ENCODE measurements around the gene ADAD2. TPM values are rescaled to one million over a fixed set of nuclear protein-coding genes. Genes with fewer than 3 reads are reported as not detected.

Gene ADAD2
- total and polyA plus RNA-seq, 9 of the 15 experiments (the other 6 are each of a cell fraction or from before 2014, with no cell fraction given) = 0.07 TPM; not detected in 8

DNA sequence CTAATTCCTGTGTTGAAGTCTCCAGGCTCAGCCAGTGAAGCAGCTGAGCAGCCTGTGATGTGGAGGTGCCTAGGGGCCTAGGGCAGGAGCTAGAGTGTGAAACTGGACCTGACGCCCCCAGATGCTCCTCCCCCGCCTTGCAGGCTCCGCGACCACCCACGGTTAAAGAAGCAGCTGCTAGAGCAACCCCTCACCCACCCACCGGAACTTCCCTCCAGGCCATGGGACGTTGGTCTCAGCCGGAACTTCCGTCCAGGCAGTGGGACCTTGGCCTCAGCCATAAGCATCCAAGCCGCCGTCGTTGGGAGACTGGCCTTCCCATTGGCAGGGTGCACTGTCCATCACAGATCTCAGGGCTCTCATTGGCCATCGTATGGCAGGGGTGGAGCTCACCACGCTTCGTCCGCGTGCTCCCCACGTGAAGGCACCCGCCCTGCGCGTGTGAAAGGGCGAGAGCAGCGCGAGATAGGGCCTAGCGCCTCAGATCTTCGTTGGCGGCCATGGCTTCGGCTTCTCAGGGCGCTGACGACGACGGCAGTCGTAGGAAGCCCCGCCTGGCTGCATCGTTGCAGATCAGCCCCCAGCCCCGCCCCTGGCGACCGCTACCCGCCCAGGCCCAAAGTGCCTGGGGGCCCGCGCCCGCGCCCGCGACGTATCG, at the start of gene ADAD2 (continued):
- no peak for TF ChIP-seq ZBTB8A (IDR thresholded peaks at IDR 0.05; ENCODE audit: partially characterized antibody)
- no peak for TF ChIP-seq ZBTB17 (CRISPR knock-in tag; IDR thresholded peaks at IDR 0.05)
- TF ChIP-seq ZNF384 (IDR thresholded peaks at IDR 0.05; ENCODE audit: low read depth, low read length) = no peak
- no peak for TF ChIP-seq ZNF551 (CRISPR knock-in tag; IDR thresholded peaks at IDR 0.05)
- TF ChIP-seq ELF2 (CRISPR knock-in tag; IDR thresholded peaks at IDR 0.05) = no peak
- TF ChIP-seq ZFP30 (CRISPR knock-in tag; IDR thresholded peaks at IDR 0.05; ENCODE audit: borderline replicate concordance) = no peak
- TF ChIP-seq, protein P1, sequence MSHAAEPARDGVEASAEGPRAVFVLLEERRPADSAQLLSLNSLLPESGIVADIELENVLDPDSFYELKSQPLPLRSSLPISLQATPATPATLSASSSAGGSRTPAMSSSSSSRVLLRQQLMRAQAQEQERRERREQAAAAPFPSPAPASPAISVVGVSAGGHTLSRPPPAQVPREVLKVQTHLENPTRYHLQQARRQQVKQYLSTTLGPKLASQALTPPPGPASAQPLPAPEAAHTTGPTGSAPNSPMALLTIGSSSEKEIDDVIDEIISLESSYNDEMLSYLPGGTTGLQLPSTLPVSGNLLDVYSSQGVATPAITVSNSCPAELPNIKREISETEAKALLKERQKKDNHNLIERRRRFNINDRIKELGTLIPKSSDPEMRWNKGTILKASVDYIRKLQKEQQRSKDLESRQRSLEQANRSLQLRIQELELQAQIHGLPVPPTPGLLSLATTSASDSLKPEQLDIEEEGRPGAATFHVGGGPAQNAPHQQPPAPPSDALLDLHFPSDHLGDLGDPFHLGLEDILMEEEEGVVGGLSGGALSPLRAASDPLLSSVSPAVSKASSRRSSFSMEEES (CRISPR knock-in tag; IDR thresholded peaks at IDR 0.05) = no peak
- peak; percentile 75 for TF ChIP-seq L3MBTL2 (IDR thresholded peaks at IDR 0.05)
- TF ChIP-seq ZC3H11A (IDR thresholded peaks at IDR 0.05; ENCODE audit: low read depth, low read length) = no peak
- no peak for TF ChIP-seq NCOA4 (IDR thresholded peaks at IDR 0.05; ENCODE audit: partially characterized antibody)
- TF ChIP-seq NFYB (IDR thresholded peaks at IDR 0.05; ENCODE audit: extremely low read depth, insufficient read length) = peak; percentile 92
- peak; percentile 76 for TF ChIP-seq CHD2 (IDR thresholded peaks at IDR 0.05; ENCODE audit: low read depth, low read length)
- no peak for TF ChIP-seq ZNF586 (CRISPR knock-in tag; conservative IDR thresholded peaks at IDR 0.05)
- TF ChIP-seq, protein P2, sequence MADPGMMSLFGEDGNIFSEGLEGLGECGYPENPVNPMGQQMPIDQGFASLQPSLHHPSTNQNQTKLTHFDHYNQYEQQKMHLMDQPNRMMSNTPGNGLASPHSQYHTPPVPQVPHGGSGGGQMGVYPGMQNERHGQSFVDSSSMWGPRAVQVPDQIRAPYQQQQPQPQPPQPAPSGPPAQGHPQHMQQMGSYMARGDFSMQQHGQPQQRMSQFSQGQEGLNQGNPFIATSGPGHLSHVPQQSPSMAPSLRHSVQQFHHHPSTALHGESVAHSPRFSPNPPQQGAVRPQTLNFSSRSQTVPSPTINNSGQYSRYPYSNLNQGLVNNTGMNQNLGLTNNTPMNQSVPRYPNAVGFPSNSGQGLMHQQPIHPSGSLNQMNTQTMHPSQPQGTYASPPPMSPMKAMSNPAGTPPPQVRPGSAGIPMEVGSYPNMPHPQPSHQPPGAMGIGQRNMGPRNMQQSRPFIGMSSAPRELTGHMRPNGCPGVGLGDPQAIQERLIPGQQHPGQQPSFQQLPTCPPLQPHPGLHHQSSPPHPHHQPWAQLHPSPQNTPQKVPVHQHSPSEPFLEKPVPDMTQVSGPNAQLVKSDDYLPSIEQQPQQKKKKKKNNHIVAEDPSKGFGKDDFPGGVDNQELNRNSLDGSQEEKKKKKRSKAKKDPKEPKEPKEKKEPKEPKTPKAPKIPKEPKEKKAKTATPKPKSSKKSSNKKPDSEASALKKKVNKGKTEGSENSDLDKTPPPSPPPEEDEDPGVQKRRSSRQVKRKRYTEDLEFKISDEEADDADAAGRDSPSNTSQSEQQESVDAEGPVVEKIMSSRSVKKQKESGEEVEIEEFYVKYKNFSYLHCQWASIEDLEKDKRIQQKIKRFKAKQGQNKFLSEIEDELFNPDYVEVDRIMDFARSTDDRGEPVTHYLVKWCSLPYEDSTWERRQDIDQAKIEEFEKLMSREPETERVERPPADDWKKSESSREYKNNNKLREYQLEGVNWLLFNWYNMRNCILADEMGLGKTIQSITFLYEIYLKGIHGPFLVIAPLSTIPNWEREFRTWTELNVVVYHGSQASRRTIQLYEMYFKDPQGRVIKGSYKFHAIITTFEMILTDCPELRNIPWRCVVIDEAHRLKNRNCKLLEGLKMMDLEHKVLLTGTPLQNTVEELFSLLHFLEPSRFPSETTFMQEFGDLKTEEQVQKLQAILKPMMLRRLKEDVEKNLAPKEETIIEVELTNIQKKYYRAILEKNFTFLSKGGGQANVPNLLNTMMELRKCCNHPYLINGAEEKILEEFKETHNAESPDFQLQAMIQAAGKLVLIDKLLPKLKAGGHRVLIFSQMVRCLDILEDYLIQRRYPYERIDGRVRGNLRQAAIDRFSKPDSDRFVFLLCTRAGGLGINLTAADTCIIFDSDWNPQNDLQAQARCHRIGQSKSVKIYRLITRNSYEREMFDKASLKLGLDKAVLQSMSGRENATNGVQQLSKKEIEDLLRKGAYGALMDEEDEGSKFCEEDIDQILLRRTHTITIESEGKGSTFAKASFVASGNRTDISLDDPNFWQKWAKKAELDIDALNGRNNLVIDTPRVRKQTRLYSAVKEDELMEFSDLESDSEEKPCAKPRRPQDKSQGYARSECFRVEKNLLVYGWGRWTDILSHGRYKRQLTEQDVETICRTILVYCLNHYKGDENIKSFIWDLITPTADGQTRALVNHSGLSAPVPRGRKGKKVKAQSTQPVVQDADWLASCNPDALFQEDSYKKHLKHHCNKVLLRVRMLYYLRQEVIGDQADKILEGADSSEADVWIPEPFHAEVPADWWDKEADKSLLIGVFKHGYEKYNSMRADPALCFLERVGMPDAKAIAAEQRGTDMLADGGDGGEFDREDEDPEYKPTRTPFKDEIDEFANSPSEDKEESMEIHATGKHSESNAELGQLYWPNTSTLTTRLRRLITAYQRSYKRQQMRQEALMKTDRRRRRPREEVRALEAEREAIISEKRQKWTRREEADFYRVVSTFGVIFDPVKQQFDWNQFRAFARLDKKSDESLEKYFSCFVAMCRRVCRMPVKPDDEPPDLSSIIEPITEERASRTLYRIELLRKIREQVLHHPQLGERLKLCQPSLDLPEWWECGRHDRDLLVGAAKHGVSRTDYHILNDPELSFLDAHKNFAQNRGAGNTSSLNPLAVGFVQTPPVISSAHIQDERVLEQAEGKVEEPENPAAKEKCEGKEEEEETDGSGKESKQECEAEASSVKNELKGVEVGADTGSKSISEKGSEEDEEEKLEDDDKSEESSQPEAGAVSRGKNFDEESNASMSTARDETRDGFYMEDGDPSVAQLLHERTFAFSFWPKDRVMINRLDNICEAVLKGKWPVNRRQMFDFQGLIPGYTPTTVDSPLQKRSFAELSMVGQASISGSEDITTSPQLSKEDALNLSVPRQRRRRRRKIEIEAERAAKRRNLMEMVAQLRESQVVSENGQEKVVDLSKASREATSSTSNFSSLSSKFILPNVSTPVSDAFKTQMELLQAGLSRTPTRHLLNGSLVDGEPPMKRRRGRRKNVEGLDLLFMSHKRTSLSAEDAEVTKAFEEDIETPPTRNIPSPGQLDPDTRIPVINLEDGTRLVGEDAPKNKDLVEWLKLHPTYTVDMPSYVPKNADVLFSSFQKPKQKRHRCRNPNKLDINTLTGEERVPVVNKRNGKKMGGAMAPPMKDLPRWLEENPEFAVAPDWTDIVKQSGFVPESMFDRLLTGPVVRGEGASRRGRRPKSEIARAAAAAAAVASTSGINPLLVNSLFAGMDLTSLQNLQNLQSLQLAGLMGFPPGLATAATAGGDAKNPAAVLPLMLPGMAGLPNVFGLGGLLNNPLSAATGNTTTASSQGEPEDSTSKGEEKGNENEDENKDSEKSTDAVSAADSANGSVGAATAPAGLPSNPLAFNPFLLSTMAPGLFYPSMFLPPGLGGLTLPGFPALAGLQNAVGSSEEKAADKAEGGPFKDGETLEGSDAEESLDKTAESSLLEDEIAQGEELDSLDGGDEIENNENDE (IDR thresholded peaks at IDR 0.05; ENCODE audit: low read depth, low read length) = no peak
- TF ChIP-seq SRSF9 (IDR thresholded peaks at IDR 0.05; ENCODE audit: borderline replicate concordance, low read depth, low read length) = no peak
- TF ChIP-seq NCOR1 (IDR thresholded peaks at IDR 0.05) = no peak

Measured in K562 (cell line).